Lower leg skin (tissue), 4 donors: ENCODE measurements around the gene GAREM2. TPM values are rescaled to one million over a fixed set of nuclear protein-coding genes. Genes with fewer than 3 reads are reported as not detected.

Experiments used
- DNase-seq, 2 donors: peaks; one replicate each; pipeline ENCODE4 v3.0.0-alpha.2; 2019; ENCODE audit warnings: low spot score in 2 of 2
- H3K4me3 ChIP-seq: fragments of 200-600 bp; sonication (generic); 2 replicates; pipeline ENCODE4 v1.5.1; 2017; ENCODE audit warnings: mild to moderate bottlenecking, low read depth; ENCODE audit not compliant: poor library complexity, severe bottlenecking
- POLR2A ChIP-seq, 2 donors: fragments of 450-650 bp; IDR thresholded peaks; one replicate each; pipeline ENCODE4 v1.6.1; 2016 to 2017; ENCODE audit warnings: antibody characterized with exemption in 2 of 2, mild to moderate bottlenecking in 1 of 2, moderate library complexity in 1 of 2
- WGBS, 2 donors: methylation state at CpG; one replicate each; pipeline ENCODE4 v1.1.5; 2018; 5-methylcytosine and 5-hydroxymethylcytosine counted together
- intact Hi-C: fragments of 100-400 bp; cut with DNase I; formaldehyde crosslinking; loops from one replicate; pipeline ENCODE4 v1.15.0; 2023; ENCODE audit warnings: low total_unique reads
- total RNA-seq, 4 donors: library from RNA; depleted of rRNA; stranded (reverse); fragments of >200 nt; gene quantifications; one replicate each; pipeline ENCODE4 v1.1.0, GENCODE V29; 2016
- TF ChIP-seq, protein P1 (sequence below), 3 donors: fragments of 450-650 bp; IDR thresholded peaks; one replicate each; pipeline ENCODE4 v1.5.1; 2016; ENCODE audit warnings: antibody characterized with exemption in 3 of 3, mild to moderate bottlenecking in 3 of 3, moderate library complexity in 2 of 3

Gene GAREM2
- total RNA-seq: under 1 TPM; 0.04 to 0.95 (median 0.45) TPM

DNA sequence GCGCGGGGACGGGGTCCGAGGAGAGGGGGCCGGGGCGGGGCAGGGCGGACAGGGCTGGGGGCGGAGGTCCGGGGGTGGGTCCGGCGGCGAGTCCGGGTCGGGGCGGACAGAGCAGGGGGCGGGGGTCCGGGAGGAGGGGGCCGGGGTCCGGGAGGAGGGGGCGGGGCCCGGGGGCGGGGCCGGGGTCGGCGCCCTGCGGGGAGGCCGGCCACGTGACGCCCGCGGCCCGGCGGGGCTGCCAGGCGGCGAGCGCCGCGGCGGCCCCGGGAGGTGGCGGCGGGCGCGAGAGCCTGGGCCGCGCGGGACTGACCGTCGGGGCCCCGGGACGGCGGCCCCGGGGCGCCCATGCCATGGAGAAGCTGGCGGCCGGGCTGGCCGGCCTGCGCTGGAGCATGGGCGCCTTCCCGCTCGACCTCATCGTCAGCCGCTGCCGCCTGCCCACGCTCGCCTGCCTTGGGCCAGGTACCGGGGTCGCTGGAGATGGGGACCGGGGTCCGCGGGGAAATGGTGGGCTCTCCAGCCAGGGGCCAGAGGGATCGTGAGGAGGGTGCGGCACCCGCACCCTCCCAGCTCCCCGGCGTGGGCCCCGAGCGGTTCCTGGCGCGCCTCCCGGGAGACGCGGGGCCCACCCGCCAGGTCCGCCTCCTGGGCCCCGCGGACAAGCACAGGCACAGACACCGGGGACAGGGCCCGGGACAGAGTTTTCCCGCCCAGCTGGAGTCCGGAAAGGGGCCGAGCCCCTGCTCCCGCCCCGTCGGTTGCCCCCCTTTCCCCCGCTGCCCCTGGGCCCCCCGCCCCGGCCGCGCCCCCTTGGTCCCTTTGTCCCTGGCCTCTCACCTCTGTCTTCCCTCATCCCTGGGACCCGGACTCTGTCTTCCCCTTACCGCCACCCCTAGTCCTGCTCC lies at the start of gene GAREM2:
Gene GAREM2 (plus strand): TSS at position 218 of the 905 bp plus-strand sequence. CDS start 133 bp downstream, at position 351.
- TF ChIP-seq, protein P1, sequence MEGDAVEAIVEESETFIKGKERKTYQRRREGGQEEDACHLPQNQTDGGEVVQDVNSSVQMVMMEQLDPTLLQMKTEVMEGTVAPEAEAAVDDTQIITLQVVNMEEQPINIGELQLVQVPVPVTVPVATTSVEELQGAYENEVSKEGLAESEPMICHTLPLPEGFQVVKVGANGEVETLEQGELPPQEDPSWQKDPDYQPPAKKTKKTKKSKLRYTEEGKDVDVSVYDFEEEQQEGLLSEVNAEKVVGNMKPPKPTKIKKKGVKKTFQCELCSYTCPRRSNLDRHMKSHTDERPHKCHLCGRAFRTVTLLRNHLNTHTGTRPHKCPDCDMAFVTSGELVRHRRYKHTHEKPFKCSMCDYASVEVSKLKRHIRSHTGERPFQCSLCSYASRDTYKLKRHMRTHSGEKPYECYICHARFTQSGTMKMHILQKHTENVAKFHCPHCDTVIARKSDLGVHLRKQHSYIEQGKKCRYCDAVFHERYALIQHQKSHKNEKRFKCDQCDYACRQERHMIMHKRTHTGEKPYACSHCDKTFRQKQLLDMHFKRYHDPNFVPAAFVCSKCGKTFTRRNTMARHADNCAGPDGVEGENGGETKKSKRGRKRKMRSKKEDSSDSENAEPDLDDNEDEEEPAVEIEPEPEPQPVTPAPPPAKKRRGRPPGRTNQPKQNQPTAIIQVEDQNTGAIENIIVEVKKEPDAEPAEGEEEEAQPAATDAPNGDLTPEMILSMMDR (IDR thresholded peaks at IDR 0.05): no peak
- TF ChIP-seq POLR2A (IDR thresholded peaks at IDR 0.05): no peak
- H3K4me3 ChIP-seq: peak within 1 kb of the TSS; percentile 11
- intact Hi-C loops: no loop called here
- DNase-seq: peak in 1 of 2 donors; percentile 82
- WGBS, 2 donors: 3% methylated on average over 6 to 41 of the region's 102 CpGs

DNA sequence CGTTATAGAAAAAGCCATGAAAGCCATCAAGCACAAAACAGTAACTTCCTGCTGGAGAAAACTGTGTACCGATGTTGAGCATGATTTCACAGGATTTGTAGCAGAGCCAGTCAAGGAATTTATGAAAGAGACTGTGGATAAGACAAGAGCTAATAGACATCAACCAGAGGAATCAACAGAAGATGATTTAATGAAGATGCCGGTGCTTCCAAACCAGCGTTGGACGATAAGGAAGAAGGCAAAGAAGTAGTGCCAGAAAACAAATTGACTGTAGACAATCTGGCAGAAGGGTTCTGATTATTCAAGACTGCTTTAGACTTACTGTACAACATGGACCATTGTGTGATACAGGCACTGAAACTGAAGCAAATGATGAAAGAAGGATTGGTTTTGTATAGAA lies 49.5 kb upstream of the GAREM2 start:
- intact Hi-C loops: no loop called here
- TF ChIP-seq POLR2A (IDR thresholded peaks at IDR 0.05): no peak
- TF ChIP-seq, protein P1 (IDR thresholded peaks at IDR 0.05): no peak
- WGBS, 2 donors: 57 to 64% methylated on average over 5 of the region's 5 CpGs
- no peak overlapping the region for H3K4me3 ChIP-seq
- DNase-seq: no peak

DNA sequence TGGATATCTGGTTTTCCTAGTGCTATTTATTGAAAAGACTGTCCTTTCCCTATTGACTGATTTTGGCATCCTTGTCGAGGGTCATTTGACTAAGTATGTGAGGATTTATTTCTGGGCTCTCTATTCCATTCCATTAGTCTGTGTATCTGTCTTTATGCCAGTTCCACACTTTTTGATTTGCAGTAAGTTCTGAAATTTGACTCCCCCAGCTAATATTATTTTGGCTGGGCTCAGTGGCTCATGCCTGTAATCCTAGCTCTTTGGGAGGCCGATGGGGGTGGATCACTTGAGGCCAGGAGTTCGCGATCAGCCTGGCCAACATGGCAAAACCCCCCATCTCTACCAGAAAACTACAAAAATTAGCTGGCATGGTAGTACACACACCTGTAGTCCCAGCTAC lies 46.8 kb upstream of the GAREM2 start:
- no peak for DNase-seq
- no peak overlapping the region for H3K4me3 ChIP-seq
- WGBS, 2 donors: 70 to 77% methylated on average over 4 of the region's 4 CpGs
- TF ChIP-seq, protein P1 (IDR thresholded peaks at IDR 0.05): no peak
- no peak for TF ChIP-seq POLR2A (IDR thresholded peaks at IDR 0.05)
- intact Hi-C loops: loop anchor here (1.0 kb wide), 1 partner anchor 17 kb away; no protein-coding TSS in a partner anchor

DNA sequence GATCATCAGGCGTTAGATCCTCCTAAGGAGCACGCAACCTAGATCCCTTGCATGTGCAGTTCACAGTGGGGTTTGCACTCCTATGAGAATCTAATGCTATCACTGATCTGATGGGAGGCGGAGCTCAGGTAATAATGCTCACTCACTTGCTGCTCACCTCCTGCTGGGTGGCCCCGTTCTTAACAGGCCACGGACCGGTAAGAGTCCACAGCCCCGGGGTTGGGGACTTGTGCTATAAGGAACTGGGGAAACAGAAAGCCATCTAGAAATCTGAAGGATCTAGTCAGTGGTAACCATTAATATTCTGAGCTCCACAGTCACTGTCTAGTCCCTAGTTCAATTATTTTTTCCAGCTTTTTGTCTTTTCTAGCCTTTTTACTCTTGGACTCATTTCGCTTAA lies 44.7 kb upstream of the GAREM2 start:
- no peak overlapping the region for H3K4me3 ChIP-seq
- DNase-seq: no peak
- 90 to 93% methylated on average over 8 of the region's 8 CpGs for WGBS, 2 donors
- intact Hi-C loops: no loop called here
- TF ChIP-seq, protein P1 (IDR thresholded peaks at IDR 0.05): no peak
- TF ChIP-seq POLR2A (IDR thresholded peaks at IDR 0.05): no peak

DNA sequence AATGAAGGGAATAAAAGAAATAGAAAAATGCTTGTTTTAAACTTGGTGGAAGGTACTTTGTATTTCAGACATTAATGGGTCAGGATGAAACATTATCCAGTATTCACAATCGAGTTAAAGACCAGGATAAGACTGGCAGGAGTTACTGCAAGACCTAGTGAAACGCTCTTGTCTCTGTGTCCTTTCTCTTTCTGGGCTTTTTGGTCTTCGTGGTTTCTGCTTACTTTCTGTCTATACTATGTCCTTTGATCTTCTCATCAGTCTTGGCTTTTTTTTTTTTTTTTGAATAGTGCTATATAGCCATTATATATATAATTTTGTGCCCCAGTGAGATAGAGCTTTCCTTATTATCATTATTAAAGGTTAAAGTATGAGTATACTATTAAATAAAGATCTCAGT lies 42.1 kb upstream of the GAREM2 start:
- DNase-seq: no peak
- intact Hi-C loops: no loop called here
- no peak overlapping the region for H3K4me3 ChIP-seq
- WGBS, 2 donors: 85 to 94% methylated on average over 3 of the region's 3 CpGs
- no peak for TF ChIP-seq POLR2A (IDR thresholded peaks at IDR 0.05)
- TF ChIP-seq, protein P1 (IDR thresholded peaks at IDR 0.05): no peak
